Right lobe of liver (tissue), 6 donors: ENCODE results near the gene ARHGEF7. TPM values are rescaled to one million over a fixed set of nuclear protein-coding genes. Genes with fewer than 3 reads are reported as not detected.

ENCODE experiments used
- ATAC-seq, 4 donors: fragments of 200-7000 bp; cut with Tn5 transposase; one replicate each; pipeline ENCODE4 v1.9.1; 2020; ENCODE audit warnings: mild to moderate bottlenecking in 4 of 4, moderate library complexity in 4 of 4
- DNase-seq, 3 donors: peaks; one replicate each; pipeline ENCODE4 v3.0.0-alpha.2; 2020
- H3K27ac ChIP-seq, 3 donors: fragments of 200-600 bp; one replicate each; pipeline ENCODE4 v1.8.0; 2022
- H3K27me3 ChIP-seq, 2 donors: fragments of 200-600 bp; one replicate each; pipeline ENCODE4 v1.8.0; 2022
- H3K36me3 ChIP-seq, 4 donors: fragments of 200-600 bp; sonication (generic) in 1 of 4; one replicate each; pipeline versions ENCODE4 v1.5.1 to v1.8.0; 2017 to 2022; ENCODE audit warnings: control low read depth in 1 of 4
- H3K4me1 ChIP-seq, 4 donors: fragments of 200-600 bp; sonication (generic) in 1 of 4; one replicate each; pipeline versions ENCODE4 v1.5.1 to v1.8.0; 2017 to 2022; ENCODE audit warnings: control low read depth in 1 of 4
- H3K4me3 ChIP-seq, 3 donors: fragments of 200-600 bp; one replicate each; pipeline ENCODE4 v1.8.0; 2022
- H3K9me3 ChIP-seq, 4 donors: fragments of 200-600 bp; sonication (generic) in 1 of 4; one replicate each; pipeline versions ENCODE4 v1.5.1 to v1.8.0; 2017 to 2022; ENCODE audit warnings: control low read depth in 1 of 4
- CTCF ChIP-seq, 4 donors: fragments of 200-600 bp in 3 of 4; fragments of 450-650 bp in 1 of 4; IDR thresholded peaks; one replicate each; pipeline versions ENCODE4 v1.5.1 to v1.8.0; 2016 to 2022; ENCODE audit warnings: antibody characterized with exemption in 4 of 4, mild to moderate bottlenecking in 2 of 4
- POLR2A ChIP-seq: fragments of 450-650 bp; IDR thresholded peaks from one replicate; pipeline ENCODE4 v1.6.1; 2017; ENCODE audit warnings: antibody characterized with exemption, mild to moderate bottlenecking
- WGBS: methylation state at CpG from one replicate; pipeline ENCODE4 v1.1.6; 2018; ENCODE audit warnings: low coverage, low lambda C conversion rate; ENCODE audit not compliant: insufficient coverage; ENCODE audit errors: missing lambda C conversion rate; 5-methylcytosine and 5-hydroxymethylcytosine counted together
- intact Hi-C, 2 donors: fragments of 100-400 bp; cut with DNase I; formaldehyde crosslinking; loops; one replicate each; pipeline versions ENCODE4 v1.11.2 to v1.14.1; 2022
- total RNA-seq, 6 experiments: library from RNA; depleted of rRNA in 2 of 6; stranded (reverse); fragments of >200 nt in 2 of 6; fragmentation: NEBNext Ultra II Directional in 3 of 6; extraction: Animal tissue kit (Norgen Biotek cat#: 25700) in 3 of 6; gene quantifications; one replicate each; pipeline versions ENCODE4 v1.1.0 to v1.2.4, GENCODE V29; 2016 to 2023
- donor health status: DM: no; HTN: yes; CAD: no.
- donor health status: DM: no; HTN: no; CAD: no.
- donor health status: DM: no; HTN: no; CAD: no.
- donor health status: DM: no; HTN: yes; CAD: no.
- donor health status: DM: no; HTN: yes; CAD: no.

ARHGEF7 gene
- total RNA-seq, 6 experiments from 2014 or later: 22.0 to 40.1 (median 33.8) TPM

GRCh38 chr13:111251646-111252445, 136.7 kb downstream of the ARHGEF7 start:
- no peak for TF ChIP-seq POLR2A
- no peak for TF ChIP-seq CTCF (IDR thresholded peaks at IDR 0.05)
- Histone ChIP-seq H3K9me3 (no peaks in the 10 kb centered on the region), H3K36me3 (peaks cover 0 to 7% (median 2%) of the 10 kb centered on the region in 4 donors), H3K4me1 (peaks cover 0 to 18% (median 8%) of the 10 kb centered on the region in 4 donors), H3K4me3 (no peak overlapping the region), H3K27me3 (no peaks in the 10 kb centered on the region), H3K27ac (no peak overlapping the region)
- WGBS: 100% methylated on average over 1 of the region's 4 CpGs
- DNase-seq: no peak
- intact Hi-C loops: no loop called here
- ATAC-seq: no peak

DNA sequence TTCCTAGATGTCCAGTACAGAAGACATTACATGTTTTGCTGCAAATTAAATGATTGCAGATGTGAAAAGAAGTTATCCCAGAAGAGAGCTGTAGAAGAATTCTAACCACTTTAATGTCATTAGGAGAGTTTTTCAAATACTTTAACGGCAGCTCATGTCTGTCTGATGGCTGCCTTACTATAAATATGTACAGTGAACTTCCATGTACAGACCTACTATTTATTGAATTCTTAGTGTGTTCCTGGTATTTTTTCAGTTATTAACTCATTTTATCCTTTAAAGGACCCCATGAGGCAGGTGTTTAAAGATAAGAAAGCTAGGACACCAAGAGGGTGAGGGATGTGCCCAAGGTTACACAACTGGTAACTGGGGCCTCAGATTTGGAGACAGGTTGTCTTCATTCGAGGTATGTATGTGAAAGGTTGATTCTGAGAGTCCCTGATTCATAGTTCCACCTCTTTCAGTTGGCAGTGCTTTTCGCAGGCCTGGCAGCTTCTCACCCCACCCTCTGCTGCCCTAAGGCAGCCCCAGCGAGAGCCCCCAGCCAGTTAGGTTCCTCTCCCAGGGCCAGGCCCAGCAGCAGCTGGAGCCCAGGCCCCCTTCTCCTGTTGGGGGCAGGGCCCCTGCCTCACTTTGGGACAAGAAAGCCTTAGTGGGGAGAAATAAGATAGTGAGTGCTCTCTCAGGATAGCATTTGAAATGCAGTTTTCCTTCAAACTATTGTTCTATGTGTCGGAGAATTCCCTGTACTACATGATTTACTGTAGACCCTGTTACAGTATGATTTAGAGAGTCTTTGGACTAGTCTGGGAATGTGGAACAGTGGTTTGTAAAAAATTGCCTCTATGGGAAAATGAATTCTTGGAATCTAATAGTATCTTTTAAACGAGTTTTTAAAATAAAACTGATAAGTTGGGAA, 137.6 kb downstream of the ARHGEF7 start:
- peaks cover 0 to 17% (median 7%) of the 10 kb centered on the region in 4 donors for H3K4me1 ChIP-seq
- no peaks in the 10 kb centered on the region for H3K27me3 ChIP-seq
- DNase-seq (no peak), ATAC-seq (no peak)
- H3K9me3 ChIP-seq: no peaks in the 10 kb centered on the region
- 91% methylated on average over 3 of the region's 6 CpGs for WGBS
- no peak overlapping the region for H3K27ac ChIP-seq
- H3K4me3 ChIP-seq: no peak overlapping the region
- peaks cover 0 to 7% (median 2%) of the 10 kb centered on the region in 4 donors for H3K36me3 ChIP-seq
- intact Hi-C loops: no loop called here
- TF ChIP-seq POLR2A (no peak), CTCF (IDR thresholded peaks at IDR 0.05) (no peak)

- Histone ChIP-seq H3K27ac (no peak overlapping the region), H3K9me3 (no peaks in the 10 kb centered on the region), H3K36me3 (peaks cover 0 to 9% (median 2%) of the 10 kb centered on the region in 4 donors), H3K4me1 (peaks cover 0 to 10% (median 4%) of the 10 kb centered on the region in 4 donors), H3K27me3 (no peaks in the 10 kb centered on the region), H3K4me3 (no peak overlapping the region)
- intact Hi-C loops: no loop called here
- no peak for TF ChIP-seq CTCF (IDR thresholded peaks at IDR 0.05)
- no peak for TF ChIP-seq POLR2A
- no peak for DNase-seq
- ATAC-seq: no peak
- 98% methylated on average over 6 of the region's 9 CpGs for WGBS
Observed at GRCh38 chr13:111253365-111253872, 138.3 kb downstream of the ARHGEF7 start.

GRCh38 chr13:111255228-111255790, 140.2 kb downstream of the ARHGEF7 start:
- Histone ChIP-seq H3K36me3 (peaks cover 0 to 11% (median 3%) of the 10 kb centered on the region in 4 donors), H3K4me1 (no peaks in the 10 kb centered on the region), H3K4me3 (no peak overlapping the region), H3K27me3 (no peaks in the 10 kb centered on the region), H3K9me3 (no peaks in the 10 kb centered on the region), H3K27ac (no peak overlapping the region)
- TF ChIP-seq CTCF (IDR thresholded peaks at IDR 0.05) (no peak), POLR2A (no peak)
- intact Hi-C loops: no loop called here
- no peak for DNase-seq
- no peak for ATAC-seq
- 99% methylated on average over 8 of the region's 10 CpGs for WGBS
